Measurements from ENCODE around the gene ADCY1. TPM values are rescaled to one million over a fixed set of nuclear protein-coding genes. Genes with fewer than 3 reads are reported as not detected.
A peak's percentile ranks its signal among the peaks of the same experiment; 100 is the strongest.

ADCY1 gene
- total RNA-seq, 1 experiment from 2014 or later = 4.4 TPM

DNA sequence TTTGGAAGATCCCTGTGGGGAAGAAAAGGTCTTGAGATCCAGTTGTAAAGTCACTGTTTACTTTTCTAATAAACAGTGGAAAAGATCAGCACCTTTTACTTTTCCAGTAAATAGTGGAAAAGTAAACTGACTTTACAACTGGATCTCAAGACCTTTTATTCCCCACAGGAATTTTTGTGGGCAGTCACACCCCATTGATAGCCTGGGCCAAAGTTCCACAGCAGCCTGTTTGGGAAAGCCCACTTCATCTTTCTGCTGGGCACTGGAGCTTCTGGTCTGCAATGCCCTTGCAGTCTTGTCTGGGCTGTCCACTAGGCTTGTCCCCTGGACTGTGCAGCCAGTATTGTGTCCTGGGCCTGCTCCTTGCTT is 50.2 kb downstream of the ADCY1 start:
- DNase-seq (ENCODE audit: low read depth) = no peak

DNA sequence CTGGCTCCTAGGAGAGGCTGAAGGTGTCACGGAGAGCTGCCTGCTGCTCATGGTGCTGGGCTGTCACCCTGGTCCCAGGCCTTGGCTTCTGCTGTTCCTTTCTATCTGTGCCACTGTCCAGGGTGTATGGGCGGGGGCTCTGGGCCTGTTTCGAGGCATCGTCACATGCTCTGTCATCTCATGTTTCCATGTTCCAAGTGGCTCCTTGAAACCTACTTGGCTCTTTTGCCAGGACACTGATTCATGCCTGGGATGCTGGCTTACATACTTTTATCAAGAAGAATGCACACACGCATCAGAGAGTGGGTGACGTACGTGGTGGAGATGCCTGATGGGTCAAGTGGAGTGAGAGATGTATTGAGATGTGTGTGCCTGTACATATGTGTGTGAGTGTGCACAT is 50.9 kb downstream of the ADCY1 start:
- no peak for DNase-seq (ENCODE audit: low read depth)

DNA sequence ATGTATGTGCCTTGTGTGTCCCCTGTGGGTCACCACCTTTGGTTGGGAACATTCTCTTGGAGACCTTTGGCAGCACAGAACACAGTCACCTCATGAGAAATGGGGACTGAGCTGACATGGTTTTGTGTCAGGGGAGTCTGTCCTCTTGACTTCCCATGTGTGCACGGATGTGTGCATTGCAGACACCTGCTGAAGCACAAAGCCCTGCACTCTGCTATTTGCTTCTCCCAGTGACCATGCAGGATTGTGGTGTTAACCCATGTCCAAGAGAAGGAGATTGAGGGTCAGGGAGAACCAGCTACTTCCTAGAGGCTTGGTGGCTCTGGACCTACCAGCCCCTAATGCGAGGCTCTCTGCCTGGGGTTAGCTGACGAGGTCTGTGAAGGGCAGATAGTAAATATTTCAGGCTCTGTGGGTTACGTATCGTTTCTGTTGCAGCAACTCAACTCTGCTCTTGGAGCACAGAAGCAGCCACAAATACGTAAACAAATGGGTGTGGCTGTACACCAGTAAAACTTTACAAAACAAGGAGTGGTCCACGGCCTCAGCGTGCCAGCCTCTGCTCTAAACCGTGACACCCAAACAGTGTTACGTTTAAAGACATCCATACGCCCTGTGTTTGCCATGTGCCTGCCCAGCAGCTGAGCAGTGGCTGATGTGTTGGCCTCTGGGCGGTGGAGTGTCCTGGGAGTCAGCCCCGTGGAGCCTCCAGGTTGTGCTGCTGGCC is 51.7 kb downstream of the ADCY1 start:
- no peak for DNase-seq (ENCODE audit: low read depth)

DNA sequence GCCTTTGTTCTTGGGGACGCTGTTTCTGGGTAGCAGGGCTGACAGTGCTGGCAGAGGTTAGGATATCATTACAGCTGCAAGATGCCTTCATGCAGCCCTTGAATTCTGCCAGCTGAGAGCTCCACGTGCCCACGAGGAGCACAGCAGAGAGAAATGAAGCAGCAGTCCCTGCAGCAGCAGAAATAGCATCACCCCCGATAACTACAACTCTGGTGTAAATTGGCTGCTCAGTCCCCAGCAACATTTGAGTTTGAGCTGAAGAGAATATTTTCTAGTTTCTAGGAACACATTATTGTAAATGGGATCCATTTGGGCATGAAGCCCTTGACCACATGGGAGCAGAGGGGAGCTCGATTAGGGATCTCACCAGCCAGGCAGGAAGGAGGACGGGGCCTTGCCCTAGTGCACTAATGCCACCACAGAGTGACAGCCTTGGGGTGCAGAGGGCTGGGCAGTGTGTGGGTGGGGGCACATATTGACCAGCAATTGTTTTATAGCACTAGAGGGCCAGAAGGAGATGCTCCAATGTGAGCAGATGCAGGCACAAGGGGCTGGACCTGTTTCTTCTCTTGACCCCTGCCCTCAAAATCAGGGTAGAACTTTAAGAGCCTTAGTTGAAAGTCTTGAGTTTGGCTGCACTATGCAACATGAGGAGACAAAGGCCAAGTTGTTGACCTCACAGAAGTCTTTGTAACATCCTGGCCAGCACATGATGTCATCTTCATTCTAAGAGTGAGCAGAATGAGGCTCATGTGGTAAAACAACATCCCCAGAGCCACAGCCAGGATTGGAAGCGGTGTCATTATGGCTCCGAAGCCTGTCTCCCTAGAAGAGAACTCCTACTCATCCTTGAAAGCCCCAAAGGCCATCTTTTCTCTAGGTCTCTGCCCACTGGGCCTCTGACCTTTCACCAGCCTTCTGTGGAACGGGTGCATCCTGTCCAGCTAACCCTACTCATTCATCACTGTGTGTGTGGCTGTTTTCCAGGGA is 52.6 kb downstream of the ADCY1 start:
- DNase-seq (ENCODE audit: low read depth) = no peak

DNA sequence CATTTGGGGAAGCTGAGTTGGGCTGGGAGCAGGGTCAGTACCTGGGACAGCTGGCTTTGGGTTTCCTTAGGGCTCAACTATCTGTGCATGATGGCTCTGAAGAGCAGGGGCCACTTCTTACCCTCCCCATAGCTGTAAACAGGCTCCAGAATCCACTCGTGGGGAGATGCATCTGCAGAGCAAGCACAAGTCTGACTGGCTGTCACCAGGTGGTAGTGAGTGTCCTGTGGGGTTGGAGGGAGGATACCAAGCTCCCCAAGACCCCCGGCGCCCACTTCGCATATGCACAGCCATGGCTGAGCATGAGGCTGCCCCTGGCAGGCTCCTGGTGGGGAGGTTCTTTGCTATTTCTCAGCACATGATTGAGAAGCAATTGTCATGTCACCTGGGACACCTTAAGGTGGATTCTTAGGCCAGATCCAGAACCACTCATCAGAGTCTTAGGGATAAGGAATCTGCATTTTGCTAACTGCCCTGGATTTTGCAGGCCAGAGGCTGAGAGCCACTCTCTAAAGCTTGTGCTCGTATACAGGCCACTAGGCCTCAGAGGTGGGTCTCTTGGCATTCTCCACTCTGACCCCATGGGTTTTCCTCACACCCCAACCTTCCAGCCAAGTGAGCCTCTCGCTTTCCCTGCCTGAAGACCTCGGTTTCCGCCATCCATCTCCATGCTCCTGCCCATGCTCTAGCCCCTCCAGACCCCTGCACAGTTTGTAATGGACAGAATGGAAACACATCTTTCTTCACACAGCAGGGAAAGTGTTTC is 53.7 kb downstream of the ADCY1 start:
- DNase-seq (ENCODE audit: low read depth) = no peak

DNA sequence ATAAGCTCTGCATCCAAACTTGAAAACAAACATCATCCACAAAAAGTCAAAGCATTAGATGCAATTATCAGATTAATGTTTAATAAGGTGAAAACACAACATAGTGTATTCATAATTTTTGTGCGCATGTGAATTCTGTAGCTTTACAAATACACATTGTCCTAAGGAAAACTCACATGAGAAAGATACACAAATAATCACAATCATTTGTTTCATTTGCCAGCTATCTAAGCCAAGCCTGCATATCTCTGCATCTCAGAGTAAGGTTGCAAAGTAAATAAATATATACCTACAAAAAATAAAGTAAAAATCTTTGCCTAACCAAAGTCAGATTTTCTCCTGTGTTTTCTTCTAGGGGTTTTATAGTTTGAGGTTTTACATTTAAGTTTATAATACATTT is 57.4 kb downstream of the ADCY1 start:
- no peak for DNase-seq (ENCODE audit: low read depth)

DNA sequence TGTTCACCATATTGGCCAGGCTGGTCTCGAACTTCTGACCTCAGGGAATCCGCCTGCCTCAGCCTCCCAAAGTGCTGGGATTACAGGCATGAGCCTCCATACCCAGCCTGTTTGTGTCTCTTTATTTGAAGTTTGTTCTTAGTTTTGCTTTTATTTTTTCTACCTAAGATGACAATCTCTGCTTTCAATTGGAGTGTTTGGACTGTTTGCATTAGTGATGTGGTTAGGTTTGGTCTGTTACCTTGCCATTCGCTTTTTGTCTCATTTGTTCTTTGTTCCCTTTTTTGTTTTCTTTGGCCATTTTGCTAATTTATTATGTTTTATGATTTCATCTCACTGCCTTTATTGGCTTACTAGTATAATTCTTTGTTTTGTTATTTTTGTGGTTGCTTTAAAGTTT is 62.6 kb downstream of the ADCY1 start:
- DNase-seq (ENCODE audit: low read depth) = no peak

DNA sequence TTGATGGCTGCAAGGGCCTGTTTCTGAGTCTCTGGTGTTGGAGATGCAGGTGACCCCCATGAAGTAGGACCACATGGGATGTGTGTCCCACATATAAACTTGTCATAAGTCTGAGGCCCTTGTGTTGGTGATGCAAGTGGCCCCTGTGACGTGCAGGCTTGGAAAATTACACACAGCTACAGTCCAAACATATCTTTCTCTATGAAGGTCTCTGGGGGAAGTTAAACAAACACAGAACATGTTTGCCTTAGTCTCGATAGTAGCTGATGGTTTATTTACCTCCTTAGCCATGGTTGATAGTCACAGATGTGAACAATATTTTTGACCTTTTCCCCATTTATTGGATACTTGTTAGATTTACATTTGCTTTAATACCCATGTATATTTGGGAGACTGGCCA is 64.7 kb downstream of the ADCY1 start:
- no peak for DNase-seq (ENCODE audit: low read depth)

DNA sequence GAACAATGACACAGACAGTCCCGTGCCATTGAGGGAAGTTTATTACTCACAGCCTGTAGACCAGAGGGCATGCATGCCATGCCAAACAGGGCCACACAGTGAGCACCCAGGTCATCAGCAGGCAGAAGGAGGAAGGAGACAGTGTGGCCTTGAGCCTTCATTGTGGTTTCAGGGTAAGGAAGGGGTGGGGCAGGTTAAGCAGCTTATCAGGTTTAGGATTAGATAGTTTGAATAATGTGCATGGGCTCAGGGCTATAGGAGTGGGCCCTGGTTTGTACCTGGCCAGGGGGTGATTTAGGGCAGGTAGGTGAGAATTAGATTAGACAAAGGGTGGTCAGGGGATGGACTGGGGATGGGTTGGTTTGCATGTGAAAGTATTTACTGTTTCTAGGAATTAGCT is 67.9 kb downstream of the ADCY1 start:
- no peak for DNase-seq (ENCODE audit: low read depth)

DNA sequence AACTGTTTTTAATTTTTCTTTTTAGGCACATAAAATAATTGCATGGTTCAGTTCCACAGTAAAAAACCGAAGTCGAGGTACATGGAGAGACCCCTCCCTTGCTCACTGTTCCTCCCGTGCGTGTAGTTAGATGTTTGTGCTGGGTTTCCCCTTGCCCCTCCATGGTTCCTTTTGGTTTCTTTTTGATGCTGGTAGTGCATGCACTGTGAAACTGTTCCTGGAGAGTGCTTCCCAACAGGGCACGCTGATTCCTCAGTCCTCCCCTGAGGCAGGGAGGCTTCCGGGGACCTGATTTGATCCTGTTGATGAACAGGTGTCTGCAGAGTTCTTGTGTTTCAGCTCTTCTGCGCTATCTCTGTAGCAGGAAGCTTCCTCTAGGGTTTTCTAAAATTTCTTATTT is 69.5 kb downstream of the ADCY1 start:
- DNase-seq (ENCODE audit: low read depth) = no peak

DNA sequence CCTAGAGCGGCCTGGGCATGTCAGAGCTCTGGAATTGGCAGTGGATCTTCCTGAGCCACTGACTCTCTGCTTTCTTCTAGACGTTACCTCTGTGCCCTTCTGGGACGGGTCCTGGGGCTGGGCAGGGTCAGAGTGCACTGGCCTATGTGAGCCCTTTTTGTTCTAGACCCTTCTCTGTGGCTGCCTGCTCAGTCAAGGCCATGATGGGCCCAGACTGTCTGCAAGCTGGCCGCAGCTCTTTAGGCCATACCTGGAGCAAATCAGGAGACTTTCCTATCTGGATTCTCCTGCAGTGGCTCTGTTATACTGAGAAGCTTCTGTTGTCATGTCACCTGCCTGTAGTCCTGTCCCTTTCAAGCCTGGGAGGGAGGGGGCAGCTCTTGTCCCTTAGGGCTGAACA is 70.1 kb downstream of the ADCY1 start:
- no peak for DNase-seq (ENCODE audit: low read depth)

DNA sequence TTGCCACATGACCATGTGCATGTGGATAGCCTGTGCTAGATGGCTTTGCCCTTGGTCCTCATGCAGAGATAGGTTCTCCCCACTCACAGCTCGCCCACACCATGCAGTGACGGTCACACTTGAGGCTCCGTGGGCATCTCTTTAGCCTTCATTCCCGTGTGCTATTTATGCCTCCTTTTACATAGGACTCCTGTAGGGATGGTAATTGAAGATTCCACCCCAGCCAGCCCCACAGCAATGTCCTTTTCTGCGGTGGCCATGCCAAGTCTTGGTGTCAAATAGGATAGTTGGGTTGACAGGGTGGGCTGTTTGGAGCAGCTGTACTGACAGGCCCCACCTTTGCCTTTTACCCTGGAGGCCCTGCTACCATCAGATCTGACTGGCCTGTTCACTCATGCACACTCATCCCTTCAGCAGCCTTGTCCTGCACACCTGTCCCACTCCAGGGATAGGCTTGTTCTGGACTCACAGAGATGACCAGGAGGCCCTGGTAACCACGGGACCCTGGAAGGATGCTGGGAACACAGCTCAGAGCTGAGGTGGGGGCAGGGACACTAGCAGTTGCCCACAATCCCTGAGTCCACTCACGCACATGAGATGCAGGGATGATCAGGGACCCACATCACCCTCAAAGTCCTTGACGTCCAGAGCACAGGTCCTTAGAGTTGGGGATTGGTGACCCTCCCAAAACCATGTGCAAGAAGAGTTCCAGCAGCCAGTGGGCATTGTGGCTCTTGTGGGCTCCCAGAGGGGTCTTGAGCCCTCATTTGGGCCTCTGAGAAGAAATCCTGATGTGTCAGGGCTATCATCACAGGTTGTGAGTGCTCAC is 71.2 kb downstream of the ADCY1 start:
- DNase-seq (ENCODE audit: low read depth) = no peak

DNA sequence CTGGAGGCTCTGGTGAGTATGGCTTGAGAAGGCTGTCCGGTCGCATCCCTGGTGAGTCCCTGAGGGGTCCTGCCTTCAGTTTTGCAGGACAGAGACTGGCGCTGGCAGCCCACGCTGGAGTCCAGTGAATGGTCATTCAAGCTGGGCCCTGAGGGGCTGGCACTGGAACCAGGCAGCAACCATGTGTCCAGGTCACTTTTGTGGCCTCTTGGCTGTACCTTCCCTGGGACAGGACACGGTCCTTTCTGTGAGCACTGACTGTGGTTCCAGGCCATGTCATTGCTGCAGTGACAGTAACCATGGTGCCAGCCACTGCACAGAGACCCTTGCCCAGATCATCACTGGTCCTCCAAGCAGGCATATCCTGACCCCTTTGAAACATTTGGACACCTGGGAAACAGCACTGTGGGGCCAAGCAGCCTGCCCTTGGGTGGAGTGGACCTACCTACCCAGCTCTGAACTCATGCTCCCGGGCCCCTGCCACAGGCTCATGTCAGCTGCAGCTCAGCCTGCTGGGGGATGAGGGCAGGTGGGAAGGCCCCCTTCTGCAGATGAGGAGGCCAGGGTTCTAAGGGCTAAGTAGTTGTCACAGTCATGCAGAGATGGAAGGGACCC is 72.1 kb downstream of the ADCY1 start:
- no peak for DNase-seq (ENCODE audit: low read depth)

DNA sequence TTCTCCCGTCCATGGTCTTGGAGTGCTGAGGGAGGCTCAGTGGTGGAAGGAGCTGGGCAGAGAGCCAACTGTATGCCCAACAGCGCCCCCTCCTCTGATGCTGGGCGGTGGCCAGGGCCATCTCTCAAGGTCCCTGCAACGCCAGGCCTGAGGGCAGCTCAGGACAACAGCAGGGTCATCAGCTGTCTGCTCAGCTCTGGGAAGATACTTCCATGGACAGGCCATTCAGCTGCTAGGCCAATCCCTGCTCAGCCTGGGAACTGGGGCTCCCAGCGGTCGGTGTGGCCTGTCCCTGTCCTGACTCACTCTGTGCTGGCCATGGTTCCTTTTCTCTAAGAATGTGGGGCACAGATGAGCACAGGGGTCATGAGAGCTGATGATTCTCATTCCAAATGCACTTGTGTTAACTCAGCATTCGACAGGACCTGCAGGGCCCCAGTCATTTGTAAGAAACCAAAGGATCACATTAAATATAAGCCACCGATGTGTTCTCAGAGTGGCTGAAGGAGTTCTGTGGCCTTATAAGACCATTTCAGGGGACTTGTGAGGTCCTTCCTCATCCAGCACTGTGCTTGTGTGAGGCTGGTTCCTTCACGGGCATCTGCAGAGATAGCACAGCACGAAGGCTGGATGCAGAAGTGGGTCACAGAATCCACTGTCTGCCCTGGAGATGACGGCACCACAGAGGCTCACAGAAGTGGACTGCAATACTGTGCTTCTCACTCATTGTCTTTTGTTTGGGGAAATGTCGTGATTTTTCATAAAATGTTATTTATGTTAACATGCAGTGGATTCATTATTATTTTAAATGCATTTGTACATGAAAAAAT is 73.0 kb downstream of the ADCY1 start:
- DNase-seq (ENCODE audit: low read depth) = peak; percentile 61

DNA sequence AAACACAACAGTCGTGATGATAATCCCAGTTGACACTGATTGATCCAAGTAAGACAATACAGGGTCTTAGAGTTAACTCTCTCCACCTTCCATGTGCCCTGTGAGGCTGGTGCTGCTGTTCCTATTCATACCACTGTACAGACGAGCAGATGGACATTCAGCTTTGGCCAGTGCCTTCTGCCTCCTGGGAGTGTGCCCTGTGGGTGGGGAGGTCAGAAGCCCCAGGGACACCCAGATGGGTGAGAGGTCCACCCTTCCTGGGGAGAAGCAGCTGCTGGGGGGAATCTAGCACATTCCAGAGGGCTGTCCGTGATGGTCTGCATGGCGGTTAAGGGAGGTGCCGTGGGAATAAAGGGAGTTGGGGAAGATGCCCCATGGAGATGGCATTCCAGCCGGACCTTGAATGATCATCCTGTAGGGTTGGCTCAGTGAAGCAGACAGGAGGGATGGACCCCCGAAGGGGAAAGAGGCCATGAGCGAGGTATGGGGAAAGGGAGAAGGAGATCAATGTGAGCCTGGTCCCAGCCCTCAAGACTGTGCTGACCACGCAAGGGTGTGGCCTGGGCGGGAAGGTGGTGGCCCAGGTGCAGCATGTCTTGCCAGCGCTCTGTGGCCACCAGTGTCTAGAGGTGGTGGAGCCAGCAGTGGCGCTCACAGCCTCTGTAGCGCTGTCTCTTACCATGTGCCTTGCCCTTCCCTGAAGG is 74.0 kb downstream of the ADCY1 start:
- DNase-seq (ENCODE audit: low read depth) = no peak

DNA sequence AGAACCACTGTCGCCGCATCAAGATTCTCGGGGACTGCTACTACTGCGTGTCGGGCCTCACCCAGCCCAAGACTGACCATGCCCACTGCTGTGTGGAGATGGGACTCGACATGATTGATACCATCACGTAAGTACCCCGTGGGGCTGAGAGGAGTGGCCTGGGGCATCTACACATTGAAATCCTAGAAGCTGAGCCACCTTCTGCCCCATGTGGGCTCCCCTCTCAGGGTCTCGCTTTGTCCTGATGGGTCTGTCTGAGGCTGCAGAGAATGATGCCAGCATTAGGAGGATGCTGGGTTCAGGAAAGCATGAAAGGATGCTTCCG is 74.5 kb downstream of the ADCY1 start:
- DNase-seq (ENCODE audit: low read depth) = no peak

DNA sequence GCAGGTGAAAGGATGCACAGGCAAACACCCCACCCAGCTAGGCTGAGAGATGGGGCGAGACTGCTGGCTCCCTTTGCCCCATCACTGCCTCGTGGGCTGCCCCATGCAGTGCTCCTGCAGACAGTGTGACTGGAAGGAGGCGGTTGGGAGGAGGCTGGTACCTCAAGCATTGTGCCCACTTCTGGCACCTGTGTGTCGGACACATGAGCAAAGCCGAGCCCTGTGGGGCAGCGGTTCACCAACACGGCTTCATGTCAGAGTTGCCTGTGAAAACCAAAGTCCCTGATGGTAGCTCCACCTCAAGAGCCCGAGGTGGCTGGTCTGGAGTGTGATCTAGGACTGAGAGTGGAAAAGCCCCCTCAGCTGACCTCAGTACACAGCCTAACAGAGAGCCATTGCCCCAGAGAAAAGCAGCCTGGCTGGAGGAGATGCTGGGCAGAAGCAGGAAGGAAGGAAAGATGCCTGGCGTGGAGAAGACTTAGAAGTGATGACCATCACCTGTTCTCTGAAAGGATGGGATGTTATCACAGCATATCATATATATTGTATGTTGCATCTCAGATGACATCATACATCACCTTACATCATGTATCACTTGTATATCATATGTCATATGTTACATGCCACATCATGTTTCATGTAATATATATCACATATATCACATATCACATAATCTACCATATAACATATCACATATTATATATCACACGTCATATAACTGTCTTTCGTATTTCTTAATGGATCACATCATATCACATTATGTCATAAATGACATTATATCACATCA is 75.6 kb downstream of the ADCY1 start:
- DNase-seq (ENCODE audit: low read depth) = no peak
